Neural cell (in vitro differentiated cells): Measurements from ENCODE around the gene LGR5. TPM values are rescaled to one million over a fixed set of nuclear protein-coding genes. Genes with fewer than 3 reads are reported as not detected.

ENCODE experiments used
- H2AFZ ChIP-seq: fragments of 200-600, 300-800 bp; sonication (generic), shearing (Covaris generic); 2 replicates; pipeline ENCODE4 v1.6.0; 2014; ENCODE audit warnings: low read depth, mild to moderate bottlenecking, antibody characterized with exemption, low read length, moderate library complexity
- H3F3A ChIP-seq: fragments of 200-600 bp; shearing (Covaris generic); 2 replicates; pipeline ENCODE4 v1.6.1; 2016; ENCODE audit warnings: mild to moderate bottlenecking, moderate library complexity, mixed read lengths, antibody characterized with exemption, low read length; ENCODE audit not compliant: insufficient read depth, poor library complexity, severe bottlenecking
- H3K27ac ChIP-seq: fragments of 200-600, 300-800 bp; sonication (generic), shearing (Covaris generic); 2 replicates; pipeline ENCODE4 v1.5.1; 2014; ENCODE audit warnings: mild to moderate bottlenecking, low read length, moderate library complexity
- H3K27me3 ChIP-seq: fragments of 300-800, 200-600 bp; sonication (generic), shearing (Covaris generic); 2 replicates; pipeline ENCODE4 v1.6.0; 2014; ENCODE audit warnings: mild to moderate bottlenecking, low read depth, low read length, moderate library complexity; ENCODE audit not compliant: insufficient read depth
- H3K36me3 ChIP-seq: fragments of 300-800, 200-600 bp; sonication (generic), shearing (Covaris generic); 2 replicates; pipeline ENCODE4 v1.5.1; 2014; ENCODE audit warnings: mild to moderate bottlenecking, antibody characterized with exemption, low read length, moderate library complexity; ENCODE audit not compliant: insufficient read depth
- H3K4me2 ChIP-seq: fragments of 300-800, 200-600 bp; sonication (generic), shearing (Covaris generic); 2 replicates; pipeline ENCODE4 v1.6.0; 2014; ENCODE audit warnings: mild to moderate bottlenecking, low read length
- H3K4me3 ChIP-seq: fragments of 300-800, 200-600 bp; sonication (generic), shearing (Covaris generic); 2 replicates; pipeline ENCODE4 v1.5.1; 2014; ENCODE audit warnings: mild to moderate bottlenecking, low read length, moderate library complexity
- H3K79me2 ChIP-seq: fragments of 200-600 bp; shearing (Covaris generic); replicated peaks from 2 replicates; pipeline ENCODE4 v1.6.0; 2014; ENCODE audit warnings: mild to moderate bottlenecking, low read length, moderate library complexity; ENCODE audit not compliant: insufficient read depth
- H3K9ac ChIP-seq: fragments of 300-800, 200-600 bp; sonication (generic), shearing (Covaris generic); 2 replicates; pipeline ENCODE4 v1.6.1; 2016; ENCODE audit warnings: mild to moderate bottlenecking, low read length, mixed read lengths
- H3K9me2 ChIP-seq: fragments of 200-600 bp; shearing (Covaris generic); 2 replicates; pipeline ENCODE4 v1.6.1; 2016; ENCODE audit warnings: mild to moderate bottlenecking, low read length, mixed read lengths; ENCODE audit not compliant: insufficient read depth
- H3K9me3 ChIP-seq: fragments of 200-600, 300-800 bp; sonication (generic), shearing (Covaris generic); 2 replicates; pipeline ENCODE4 v1.6.1; 2016; ENCODE audit warnings: mild to moderate bottlenecking, mixed run types, low read length, moderate library complexity, mixed read lengths
- H4K20me1 ChIP-seq: fragments of 200-600 bp; shearing (Covaris generic); 2 replicates; pipeline ENCODE4 v1.6.1; 2016; ENCODE audit warnings: mild to moderate bottlenecking, mixed run types; ENCODE audit not compliant: insufficient read depth
- CTCF ChIP-seq: fragments of 450-650 bp; IDR thresholded peaks from 2 replicates; pipeline ENCODE4 v1.5.1; 2014; ENCODE audit warnings: antibody characterized with exemption, mild to moderate bottlenecking, moderate library complexity; ENCODE audit not compliant: poor library complexity, severe bottlenecking
- EP300 ChIP-seq: fragments of 450-650 bp; conservative IDR thresholded peaks from 2 replicates; pipeline ENCODE4 v1.6.1; 2014; ENCODE audit warnings: antibody characterized with exemption, mild to moderate bottlenecking, moderate library complexity; ENCODE audit not compliant: poor library complexity, severe bottlenecking
- EZH2 ChIP-seq: fragments of 200-600, 300-800 bp; shearing (Covaris generic), sonication (generic); IDR thresholded peaks from 2 replicates; pipeline ENCODE4 v1.6.1; 2014; ENCODE audit warnings: antibody characterized with exemption, low read length, borderline replicate concordance, mild to moderate bottlenecking; ENCODE audit not compliant: insufficient read depth, poor library complexity, severe bottlenecking
- MXI1 ChIP-seq: fragments of 450-650 bp; conservative IDR thresholded peaks from 2 replicates; pipeline ENCODE4 v1.6.1; 2014; ENCODE audit warnings: antibody characterized with exemption, mild to moderate bottlenecking; ENCODE audit not compliant: poor library complexity, severe bottlenecking
- POLR2AphosphoS5 ChIP-seq: IDR thresholded peaks from 2 replicates; pipeline ENCODE4 v1.6.1; 2012
- RAD21 ChIP-seq: fragments of 450-650 bp; conservative IDR thresholded peaks from 2 replicates; pipeline ENCODE4 v1.6.1; 2014; ENCODE audit warnings: antibody characterized with exemption, mild to moderate bottlenecking, moderate library complexity
- SMC3 ChIP-seq: fragments of 450-650 bp; conservative IDR thresholded peaks from 2 replicates; pipeline ENCODE4 v1.6.1; 2014; ENCODE audit warnings: antibody characterized with exemption, mild to moderate bottlenecking, moderate library complexity; ENCODE audit not compliant: poor library complexity
- TAF1 ChIP-seq: IDR thresholded peaks from 2 replicates; pipeline ENCODE4 v1.6.1; 2012; ENCODE audit warnings: low read depth
- polyA plus RNA-seq: library from polyadenylated mRNA; depleted of rRNA; stranded (reverse); fragments of >200 nt; gene quantifications from 2 replicates; pipeline ENCODE4 v1.2.3, GENCODE V29; 2014
- TF ChIP-seq, protein P1 (sequence below): IDR thresholded peaks from 2 replicates; pipeline ENCODE4 v1.6.1; 2012; ENCODE audit warnings: borderline replicate concordance

LGR5 gene
- polyA plus RNA-seq, 1 donor from 2014 or later = 0.16 TPM

GRCh38 chr12:71448150-71448581 is 8.6 kb downstream of the LGR5 start:
- peaks cover 4% of the 10 kb centered on the region for H3K27me3 ChIP-seq
- no peak overlapping the region for H3K4me3 ChIP-seq
- H4K20me1 ChIP-seq = no peaks in the 10 kb centered on the region
- no peaks in the 10 kb centered on the region for H3K79me2 ChIP-seq
- H3K9ac ChIP-seq = no peak overlapping the region
- H2AFZ ChIP-seq = no peak overlapping the region
- no peak overlapping the region for H3K27ac ChIP-seq
- no peak overlapping the region for H3K4me2 ChIP-seq
- no peaks in the 10 kb centered on the region for H3K36me3 ChIP-seq
- H3K9me2 ChIP-seq = no peaks in the 10 kb centered on the region
- H3K9me3 ChIP-seq = no peaks in the 10 kb centered on the region
- TF ChIP-seq TAF1 (no peak), RAD21 (no peak), EP300 (no peak), SMC3 (no peak), MXI1 (no peak), POLR2AphosphoS5 (no peak), EZH2 (no peak), CTCF (no peak)
- TF ChIP-seq, protein P1, sequence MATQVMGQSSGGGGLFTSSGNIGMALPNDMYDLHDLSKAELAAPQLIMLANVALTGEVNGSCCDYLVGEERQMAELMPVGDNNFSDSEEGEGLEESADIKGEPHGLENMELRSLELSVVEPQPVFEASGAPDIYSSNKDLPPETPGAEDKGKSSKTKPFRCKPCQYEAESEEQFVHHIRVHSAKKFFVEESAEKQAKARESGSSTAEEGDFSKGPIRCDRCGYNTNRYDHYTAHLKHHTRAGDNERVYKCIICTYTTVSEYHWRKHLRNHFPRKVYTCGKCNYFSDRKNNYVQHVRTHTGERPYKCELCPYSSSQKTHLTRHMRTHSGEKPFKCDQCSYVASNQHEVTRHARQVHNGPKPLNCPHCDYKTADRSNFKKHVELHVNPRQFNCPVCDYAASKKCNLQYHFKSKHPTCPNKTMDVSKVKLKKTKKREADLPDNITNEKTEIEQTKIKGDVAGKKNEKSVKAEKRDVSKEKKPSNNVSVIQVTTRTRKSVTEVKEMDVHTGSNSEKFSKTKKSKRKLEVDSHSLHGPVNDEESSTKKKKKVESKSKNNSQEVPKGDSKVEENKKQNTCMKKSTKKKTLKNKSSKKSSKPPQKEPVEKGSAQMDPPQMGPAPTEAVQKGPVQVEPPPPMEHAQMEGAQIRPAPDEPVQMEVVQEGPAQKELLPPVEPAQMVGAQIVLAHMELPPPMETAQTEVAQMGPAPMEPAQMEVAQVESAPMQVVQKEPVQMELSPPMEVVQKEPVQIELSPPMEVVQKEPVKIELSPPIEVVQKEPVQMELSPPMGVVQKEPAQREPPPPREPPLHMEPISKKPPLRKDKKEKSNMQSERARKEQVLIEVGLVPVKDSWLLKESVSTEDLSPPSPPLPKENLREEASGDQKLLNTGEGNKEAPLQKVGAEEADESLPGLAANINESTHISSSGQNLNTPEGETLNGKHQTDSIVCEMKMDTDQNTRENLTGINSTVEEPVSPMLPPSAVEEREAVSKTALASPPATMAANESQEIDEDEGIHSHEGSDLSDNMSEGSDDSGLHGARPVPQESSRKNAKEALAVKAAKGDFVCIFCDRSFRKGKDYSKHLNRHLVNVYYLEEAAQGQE = no peak
- no peaks in the 10 kb centered on the region for H3F3A ChIP-seq

DNA sequence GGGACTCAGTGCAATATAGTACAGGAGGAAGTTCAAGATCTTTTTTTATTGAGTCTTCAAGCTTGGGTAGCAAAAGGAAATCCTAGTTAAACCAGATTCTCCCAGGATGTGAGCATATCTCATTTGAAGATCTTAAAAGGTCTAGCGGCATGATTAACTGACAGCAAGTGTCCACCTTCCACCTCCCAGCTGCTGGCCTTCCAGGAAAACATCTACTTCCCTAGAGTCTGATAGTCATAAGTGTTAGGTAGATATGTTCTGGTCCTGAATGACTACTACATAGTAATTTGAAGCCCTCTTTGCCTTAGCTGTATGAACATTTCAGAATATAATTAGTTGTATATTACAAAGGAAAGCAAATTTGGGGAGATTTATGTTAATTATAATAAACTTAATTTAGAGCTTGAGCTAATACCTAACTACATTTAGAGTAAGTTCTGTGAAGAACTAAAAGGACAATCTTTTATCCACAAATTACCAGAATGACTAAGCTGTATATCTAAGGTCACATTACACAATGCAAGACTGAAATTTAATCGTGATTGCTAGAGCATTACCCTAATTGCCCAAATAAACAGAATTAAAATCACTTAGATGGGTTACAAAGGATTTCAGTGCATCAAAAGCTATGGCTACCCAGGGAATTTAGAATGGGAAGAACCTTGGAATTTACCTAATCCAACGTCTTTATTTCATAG is 9.9 kb downstream of the LGR5 start:
- H4K20me1 ChIP-seq = no peaks in the 10 kb centered on the region
- H3K9ac ChIP-seq = no peak overlapping the region
- no peaks in the 10 kb centered on the region for H3K9me3 ChIP-seq
- H3K36me3 ChIP-seq = no peaks in the 10 kb centered on the region
- TF ChIP-seq MXI1 (no peak), TAF1 (no peak), POLR2AphosphoS5 (no peak), EP300 (no peak), CTCF (no peak), SMC3 (no peak), RAD21 (no peak), EZH2 (no peak)
- TF ChIP-seq, protein P1 = no peak
- H2AFZ ChIP-seq = no peak overlapping the region
- no peaks in the 10 kb centered on the region for H3K79me2 ChIP-seq
- H3F3A ChIP-seq = no peaks in the 10 kb centered on the region
- no peak overlapping the region for H3K4me2 ChIP-seq
- H3K27ac ChIP-seq = no peak overlapping the region
- H3K9me2 ChIP-seq = no peaks in the 10 kb centered on the region
- no peak overlapping the region for H3K4me3 ChIP-seq
- H3K27me3 ChIP-seq = no peaks in the 10 kb centered on the region
